Loucy (cell line): ENCODE measurements around the gene MTREX.

Experiments used
- CTCF ChIP-seq: fragments of 200-600 bp; sonication (generic); conservative IDR thresholded peaks from 2 replicates; pipeline ENCODE4 v1.5.1; 2014; ENCODE audit warnings: mild to moderate bottlenecking, antibody characterized with exemption, low read length
- EZH2phosphoT487 ChIP-seq: fragments of 200-600 bp; IDR thresholded peaks from 2 replicates; pipeline ENCODE4 v1.6.1; 2018; ENCODE audit warnings: antibody characterized with exemption, mild to moderate bottlenecking, moderate library complexity, borderline replicate concordance

DNA sequence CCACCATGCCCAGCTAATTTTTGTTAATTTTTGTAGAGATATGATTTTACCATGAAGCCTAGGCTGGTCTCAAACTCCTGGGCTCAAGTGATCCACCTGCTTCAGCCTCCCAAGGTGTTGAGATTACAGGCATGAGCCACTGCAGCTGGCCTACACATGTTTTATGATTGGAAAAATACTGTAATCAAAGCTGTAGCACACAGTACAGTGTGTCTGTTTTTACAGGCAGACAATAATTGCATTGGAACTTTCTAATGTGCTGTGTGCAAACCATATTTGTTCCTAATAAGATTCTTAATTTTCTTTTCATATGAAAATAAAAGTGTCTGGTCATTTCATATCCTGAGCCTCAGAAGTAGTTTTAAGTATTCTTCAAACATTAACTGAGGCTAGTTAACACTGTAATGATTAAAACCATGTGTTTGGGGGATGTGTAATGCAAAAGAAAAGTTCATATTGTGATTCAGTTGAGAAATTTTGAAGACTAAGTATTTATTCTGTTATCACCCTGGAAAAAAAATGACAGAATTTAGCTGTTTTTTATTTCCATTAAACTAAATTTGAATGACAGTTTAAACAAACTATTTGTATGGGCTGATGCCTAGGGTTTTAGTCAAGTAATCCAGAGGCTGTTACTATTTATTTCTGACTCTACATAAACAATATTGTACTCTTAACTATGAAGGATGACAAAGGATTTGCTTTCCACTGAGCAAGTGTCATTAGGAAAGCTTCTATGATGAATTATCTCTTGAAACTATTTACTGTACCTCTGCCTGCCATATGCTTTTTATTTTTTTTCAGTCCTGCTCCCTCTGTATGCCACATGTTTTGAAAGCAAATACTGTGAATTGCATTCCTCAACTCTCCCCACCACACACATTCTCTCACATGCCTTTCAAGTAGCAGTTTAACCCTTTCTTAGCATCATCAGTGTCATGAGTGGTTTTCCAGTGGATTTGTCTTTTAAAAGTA is 111.5 kb downstream of the MTREX start:
- TF ChIP-seq CTCF (no peak), EZH2phosphoT487 (no peak)
